Vagina (tissue), 2 donors: ENCODE data around the gene FAM161A.

Experiments
- POLR2A ChIP-seq, 2 donors: fragments of 450-650 bp; IDR thresholded peaks; one replicate each; pipeline ENCODE4 v1.6.1; 2017; ENCODE audit warnings: antibody characterized with exemption in 2 of 2, mild to moderate bottlenecking in 2 of 2, moderate library complexity in 2 of 2
- POLR2AphosphoS5 ChIP-seq, 2 donors: sonication (generic); formaldehyde crosslinking; IDR thresholded peaks; one replicate each; pipeline ENCODE4 v1.9.0; 2017; ENCODE audit warnings: antibody characterized with exemption in 2 of 2, mild to moderate bottlenecking in 2 of 2, low read depth in 1 of 2; ENCODE audit not compliant: insufficient read depth in 1 of 2
- TF ChIP-seq, protein P1 (sequence below), 3 experiments: fragments of 450-650 bp in 2 of 3; fragments of 200-600 bp in 1 of 3; sonication (generic) in 1 of 3; IDR thresholded peaks; one replicate each; pipeline ENCODE4 v1.5.1; 2017 to 2019; ENCODE audit warnings: antibody characterized with exemption in 3 of 3, mild to moderate bottlenecking in 2 of 3, moderate library complexity in 2 of 3

DNA sequence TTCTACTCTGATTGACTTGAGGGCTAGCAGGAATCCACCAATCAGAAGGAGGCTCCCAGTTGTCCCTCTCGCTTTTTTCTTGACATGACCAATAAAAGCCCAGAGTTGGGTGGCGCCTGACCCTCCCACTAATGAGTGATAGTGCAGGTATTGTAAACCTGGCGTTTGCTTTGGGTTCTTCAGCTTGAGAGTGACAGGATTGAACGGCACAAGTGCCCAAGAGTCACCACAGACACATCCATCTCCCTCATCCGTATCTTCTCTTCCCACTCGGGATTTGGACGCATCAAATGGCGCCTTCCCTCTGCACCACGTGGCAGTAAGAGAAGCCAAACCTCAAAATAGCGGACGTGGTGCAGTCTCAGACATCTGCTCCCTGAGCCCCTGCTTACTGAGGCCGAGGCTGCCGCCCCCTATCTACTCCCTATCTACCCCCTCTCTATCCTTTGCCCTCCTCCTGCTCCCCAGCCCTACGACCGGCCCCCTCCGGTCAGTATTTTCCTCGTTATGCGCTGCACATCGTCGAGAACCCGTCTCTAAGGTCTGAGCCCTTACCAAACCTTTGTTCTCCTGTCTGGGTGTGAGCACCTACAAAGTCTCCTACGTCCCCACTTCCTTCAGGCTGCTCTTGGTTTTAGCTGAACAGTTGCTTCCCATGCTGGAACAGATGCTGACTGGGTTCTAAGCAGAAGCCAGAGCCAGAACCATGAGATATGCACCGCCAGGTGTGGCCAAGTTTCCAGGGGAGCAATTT, 881 bp upstream of the FAM161A start:
- TF ChIP-seq, protein P1, sequence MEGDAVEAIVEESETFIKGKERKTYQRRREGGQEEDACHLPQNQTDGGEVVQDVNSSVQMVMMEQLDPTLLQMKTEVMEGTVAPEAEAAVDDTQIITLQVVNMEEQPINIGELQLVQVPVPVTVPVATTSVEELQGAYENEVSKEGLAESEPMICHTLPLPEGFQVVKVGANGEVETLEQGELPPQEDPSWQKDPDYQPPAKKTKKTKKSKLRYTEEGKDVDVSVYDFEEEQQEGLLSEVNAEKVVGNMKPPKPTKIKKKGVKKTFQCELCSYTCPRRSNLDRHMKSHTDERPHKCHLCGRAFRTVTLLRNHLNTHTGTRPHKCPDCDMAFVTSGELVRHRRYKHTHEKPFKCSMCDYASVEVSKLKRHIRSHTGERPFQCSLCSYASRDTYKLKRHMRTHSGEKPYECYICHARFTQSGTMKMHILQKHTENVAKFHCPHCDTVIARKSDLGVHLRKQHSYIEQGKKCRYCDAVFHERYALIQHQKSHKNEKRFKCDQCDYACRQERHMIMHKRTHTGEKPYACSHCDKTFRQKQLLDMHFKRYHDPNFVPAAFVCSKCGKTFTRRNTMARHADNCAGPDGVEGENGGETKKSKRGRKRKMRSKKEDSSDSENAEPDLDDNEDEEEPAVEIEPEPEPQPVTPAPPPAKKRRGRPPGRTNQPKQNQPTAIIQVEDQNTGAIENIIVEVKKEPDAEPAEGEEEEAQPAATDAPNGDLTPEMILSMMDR (IDR thresholded peaks at IDR 0.05): no peak
- TF ChIP-seq POLR2AphosphoS5 (IDR thresholded peaks at IDR 0.05; ENCODE audit: insufficient read depth in 1 of 2, low read depth in 1 of 2) (peak in 1 of 2 donors; percentile 16), POLR2A (IDR thresholded peaks at IDR 0.05) (no peak)
